GM12873 (cell line): ENCODE results near the gene MEGF11.

Source experiments
- TF ChIP-seq, protein P1 (sequence below): IDR thresholded peaks from 2 replicates; pipeline ENCODE4 v1.5.1; 2012; ENCODE audit warnings: low read depth, mild to moderate bottlenecking, moderate library complexity, low read length, control low read depth; ENCODE audit not compliant: insufficient read depth; ENCODE audit errors: missing control alignments

MEGF11 gene

DNA sequence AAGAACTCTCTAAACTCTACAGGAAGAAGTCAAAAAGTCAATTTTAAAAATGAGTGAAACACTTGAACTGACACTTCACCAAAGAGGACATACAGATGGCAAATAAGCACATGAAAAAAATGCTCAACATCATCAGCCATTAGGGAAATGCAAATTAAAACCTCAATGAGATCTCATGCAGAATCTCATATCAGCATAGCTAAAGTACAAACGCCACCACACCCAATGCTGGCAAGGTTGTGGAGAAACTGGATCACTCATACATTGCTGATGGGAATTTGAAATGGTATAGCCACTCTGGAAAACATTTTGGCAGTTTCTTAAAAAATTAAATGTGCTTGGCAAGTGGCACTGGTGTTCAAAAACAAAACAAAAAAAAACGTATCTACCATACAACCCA, 34.2 kb downstream of the MEGF11 start:
- TF ChIP-seq, protein P1, sequence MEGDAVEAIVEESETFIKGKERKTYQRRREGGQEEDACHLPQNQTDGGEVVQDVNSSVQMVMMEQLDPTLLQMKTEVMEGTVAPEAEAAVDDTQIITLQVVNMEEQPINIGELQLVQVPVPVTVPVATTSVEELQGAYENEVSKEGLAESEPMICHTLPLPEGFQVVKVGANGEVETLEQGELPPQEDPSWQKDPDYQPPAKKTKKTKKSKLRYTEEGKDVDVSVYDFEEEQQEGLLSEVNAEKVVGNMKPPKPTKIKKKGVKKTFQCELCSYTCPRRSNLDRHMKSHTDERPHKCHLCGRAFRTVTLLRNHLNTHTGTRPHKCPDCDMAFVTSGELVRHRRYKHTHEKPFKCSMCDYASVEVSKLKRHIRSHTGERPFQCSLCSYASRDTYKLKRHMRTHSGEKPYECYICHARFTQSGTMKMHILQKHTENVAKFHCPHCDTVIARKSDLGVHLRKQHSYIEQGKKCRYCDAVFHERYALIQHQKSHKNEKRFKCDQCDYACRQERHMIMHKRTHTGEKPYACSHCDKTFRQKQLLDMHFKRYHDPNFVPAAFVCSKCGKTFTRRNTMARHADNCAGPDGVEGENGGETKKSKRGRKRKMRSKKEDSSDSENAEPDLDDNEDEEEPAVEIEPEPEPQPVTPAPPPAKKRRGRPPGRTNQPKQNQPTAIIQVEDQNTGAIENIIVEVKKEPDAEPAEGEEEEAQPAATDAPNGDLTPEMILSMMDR, result no peak

DNA sequence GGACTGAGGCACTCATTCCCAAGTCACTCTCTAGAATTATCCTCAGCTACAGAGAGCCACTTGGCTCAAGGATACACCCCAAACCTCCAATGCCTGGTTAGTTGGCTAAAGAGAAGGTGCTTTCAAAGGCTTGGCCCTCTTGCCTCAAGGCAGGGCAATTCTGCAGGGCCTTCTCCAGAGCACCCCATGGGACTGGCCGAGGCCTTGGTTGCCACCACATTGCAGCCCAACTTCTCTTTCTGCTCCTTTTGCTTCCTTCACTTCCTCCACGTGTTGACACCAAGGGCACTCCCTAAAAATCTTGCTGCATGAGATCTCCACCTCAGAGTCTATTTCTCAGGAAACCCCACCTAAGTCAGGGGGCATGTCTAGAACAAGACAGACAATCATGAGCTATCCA, 36.7 kb downstream of the MEGF11 start:
- TF ChIP-seq, protein P1, result no peak

DNA sequence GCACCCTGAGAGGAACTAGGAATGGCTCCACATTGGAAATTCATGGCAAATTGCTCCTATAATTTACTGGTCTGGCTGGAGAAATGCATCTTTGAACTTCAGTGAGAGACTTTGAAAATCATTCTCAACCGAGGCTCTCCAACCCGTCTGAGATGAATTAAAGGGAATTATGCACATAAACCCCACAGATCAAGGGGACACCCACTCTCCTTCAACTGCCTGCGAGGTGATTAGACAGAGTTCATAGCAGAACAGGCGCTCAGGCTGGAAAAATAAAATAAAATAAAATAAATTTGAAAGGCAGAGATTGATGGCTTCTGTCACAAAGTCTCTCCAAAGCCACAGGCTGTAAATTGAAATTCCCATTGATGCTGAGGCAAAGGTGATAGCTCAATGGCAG, 37.7 kb downstream of the MEGF11 start:
- TF ChIP-seq, protein P1, result no peak

DNA sequence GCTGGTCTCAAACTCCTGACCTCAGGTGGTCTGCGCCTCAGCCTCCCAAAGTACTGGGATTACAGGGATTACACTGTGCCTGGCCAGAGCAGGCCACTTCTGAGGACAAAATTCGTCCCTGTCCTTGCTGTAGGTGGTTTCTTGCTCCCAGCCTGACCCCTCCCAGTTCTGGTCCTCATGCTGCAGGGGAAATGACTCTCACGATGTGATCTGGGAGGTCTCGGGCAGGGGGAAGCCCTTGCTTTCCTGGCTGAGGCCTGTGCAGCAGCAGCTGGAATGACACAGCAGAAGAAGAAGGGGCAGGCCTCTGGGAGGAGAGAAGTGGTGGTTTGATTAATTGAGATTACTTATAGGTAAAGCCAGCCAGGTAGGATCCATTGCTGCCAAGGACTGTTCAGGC, 39.3 kb downstream of the MEGF11 start:
- TF ChIP-seq, protein P1, result no peak

DNA sequence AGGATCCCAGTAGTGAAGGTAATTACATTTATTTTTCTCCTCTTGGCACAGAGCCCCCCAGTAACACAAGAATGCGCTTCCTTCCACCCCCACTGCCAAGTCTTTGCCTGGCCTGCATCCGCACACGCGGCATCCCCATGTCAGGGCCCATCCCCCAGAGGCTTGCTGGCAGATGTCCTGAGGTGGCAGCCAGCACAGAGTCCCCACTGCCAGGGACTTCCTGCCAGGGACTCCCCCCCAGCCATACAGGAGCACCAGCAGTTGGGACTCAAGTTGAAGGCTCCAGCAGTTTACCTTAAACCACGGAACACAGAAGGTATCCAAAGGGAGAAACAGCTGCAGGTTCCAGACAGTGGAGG, 41.0 kb downstream of the MEGF11 start:
- TF ChIP-seq, protein P1, result no peak

DNA sequence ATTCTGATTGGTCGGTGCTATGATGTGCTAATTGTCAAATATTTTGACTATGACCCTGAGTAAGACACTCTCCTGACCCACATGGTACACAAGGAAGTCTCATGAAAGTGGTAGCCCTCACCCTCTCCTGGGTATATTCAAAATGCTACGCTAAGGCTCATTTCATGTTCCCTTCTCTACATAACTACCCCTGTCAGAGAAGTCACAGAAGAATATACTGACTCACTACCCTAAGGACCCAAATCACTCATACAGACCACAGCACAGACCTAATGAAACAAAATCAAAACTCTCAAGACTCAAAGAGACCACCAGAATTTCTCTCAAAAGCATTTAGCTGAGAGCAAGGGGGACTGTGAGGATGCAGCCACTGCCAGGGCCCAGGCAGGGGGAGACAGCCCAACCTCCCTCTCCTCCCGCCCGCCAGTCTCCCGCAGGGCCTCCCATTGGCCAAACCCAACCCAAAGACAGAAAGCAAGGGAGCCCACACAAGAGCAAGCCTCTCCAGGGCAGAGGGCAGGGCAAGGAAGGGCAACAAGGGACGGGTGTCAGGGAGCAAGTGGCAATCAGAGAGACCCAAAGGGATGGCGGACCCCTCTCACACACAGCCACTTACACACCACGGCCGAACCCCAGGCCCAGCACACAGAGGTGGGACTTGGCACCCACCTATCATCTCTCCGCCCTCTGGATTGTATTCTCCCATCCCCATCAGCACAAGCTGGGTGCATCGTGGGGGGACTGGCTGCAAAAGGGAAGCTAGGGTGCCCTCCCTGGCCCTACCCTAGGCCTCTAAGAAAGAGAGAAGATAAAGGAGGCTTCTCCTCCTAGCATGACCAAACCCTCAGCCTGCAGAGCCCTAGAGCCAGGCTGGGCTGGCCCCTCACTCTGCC, 41.6 kb downstream of the MEGF11 start:
- TF ChIP-seq, protein P1, result no peak

DNA sequence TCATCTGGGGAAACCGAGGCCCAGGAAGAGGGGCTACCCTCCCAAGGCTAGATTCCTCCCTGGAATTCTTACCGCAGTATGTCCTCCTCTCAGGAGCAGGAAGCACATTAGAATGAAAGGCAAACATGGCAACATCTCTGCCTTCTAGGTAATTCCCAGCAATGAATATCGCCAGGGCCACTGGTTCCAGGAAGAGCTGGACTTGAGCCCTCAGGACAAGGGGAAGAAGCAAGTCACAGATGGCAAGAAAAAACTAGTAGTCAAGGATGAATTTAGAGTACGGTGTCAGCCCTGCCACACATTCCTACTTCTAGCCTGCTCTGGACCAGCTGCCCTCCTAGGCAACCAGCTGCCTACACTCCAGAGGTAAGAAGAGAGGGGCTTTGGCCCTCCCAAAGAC, 42.9 kb downstream of the MEGF11 start:
- TF ChIP-seq, protein P1, result no peak
